ENCODE measurements around the gene KRTAP10-3.

DNA sequence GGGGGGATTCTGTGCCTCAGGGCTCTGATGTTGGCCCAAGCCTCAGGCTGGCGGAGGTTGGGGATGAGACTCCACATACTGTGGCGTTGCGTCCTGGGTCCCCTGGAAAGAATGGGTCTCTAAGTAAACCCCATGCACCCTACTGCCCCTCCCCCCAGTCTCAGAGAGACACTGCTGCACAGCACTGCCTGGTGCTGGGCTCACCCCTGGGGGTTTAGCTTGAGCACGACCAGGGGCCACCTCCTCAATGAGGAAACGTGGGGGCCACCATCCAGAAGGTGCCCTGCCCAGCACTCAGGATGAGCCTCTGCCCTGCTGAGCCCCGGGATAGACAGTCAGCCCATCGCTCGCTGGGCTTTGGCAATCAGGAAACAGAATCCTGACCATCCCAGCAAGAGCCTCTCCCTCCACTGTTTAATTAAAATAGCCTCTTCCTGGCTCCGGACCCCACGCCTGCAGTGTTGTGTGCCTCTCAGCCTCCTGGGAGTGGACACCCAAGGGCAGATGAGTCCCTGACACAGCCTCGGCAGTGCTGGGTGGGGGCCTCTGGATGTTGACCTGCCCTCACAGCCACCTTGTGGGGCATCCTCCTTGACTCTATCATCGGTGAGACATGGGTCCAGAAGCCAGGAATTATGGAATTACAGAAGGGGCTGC is 11.4 kb upstream of the KRTAP10-3 start:
- TF ChIP-seq YY1 (tag by site-specific recombination; IDR thresholded peaks at IDR 0.05) (no peak), ZNF24 (tag by site-specific recombination; IDR thresholded peaks at IDR 0.05) (no peak), ZNF664 (tag by site-specific recombination; IDR thresholded peaks at IDR 0.05) (no peak), ZNF302 (tag by site-specific recombination; IDR thresholded peaks at IDR 0.05; ENCODE audit: low read depth) (no peak)
- TF ChIP-seq, protein P1, sequence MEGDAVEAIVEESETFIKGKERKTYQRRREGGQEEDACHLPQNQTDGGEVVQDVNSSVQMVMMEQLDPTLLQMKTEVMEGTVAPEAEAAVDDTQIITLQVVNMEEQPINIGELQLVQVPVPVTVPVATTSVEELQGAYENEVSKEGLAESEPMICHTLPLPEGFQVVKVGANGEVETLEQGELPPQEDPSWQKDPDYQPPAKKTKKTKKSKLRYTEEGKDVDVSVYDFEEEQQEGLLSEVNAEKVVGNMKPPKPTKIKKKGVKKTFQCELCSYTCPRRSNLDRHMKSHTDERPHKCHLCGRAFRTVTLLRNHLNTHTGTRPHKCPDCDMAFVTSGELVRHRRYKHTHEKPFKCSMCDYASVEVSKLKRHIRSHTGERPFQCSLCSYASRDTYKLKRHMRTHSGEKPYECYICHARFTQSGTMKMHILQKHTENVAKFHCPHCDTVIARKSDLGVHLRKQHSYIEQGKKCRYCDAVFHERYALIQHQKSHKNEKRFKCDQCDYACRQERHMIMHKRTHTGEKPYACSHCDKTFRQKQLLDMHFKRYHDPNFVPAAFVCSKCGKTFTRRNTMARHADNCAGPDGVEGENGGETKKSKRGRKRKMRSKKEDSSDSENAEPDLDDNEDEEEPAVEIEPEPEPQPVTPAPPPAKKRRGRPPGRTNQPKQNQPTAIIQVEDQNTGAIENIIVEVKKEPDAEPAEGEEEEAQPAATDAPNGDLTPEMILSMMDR (tag by site-specific recombination; IDR thresholded peaks at IDR 0.05) = no peak
- TF ChIP-seq, protein P2, sequence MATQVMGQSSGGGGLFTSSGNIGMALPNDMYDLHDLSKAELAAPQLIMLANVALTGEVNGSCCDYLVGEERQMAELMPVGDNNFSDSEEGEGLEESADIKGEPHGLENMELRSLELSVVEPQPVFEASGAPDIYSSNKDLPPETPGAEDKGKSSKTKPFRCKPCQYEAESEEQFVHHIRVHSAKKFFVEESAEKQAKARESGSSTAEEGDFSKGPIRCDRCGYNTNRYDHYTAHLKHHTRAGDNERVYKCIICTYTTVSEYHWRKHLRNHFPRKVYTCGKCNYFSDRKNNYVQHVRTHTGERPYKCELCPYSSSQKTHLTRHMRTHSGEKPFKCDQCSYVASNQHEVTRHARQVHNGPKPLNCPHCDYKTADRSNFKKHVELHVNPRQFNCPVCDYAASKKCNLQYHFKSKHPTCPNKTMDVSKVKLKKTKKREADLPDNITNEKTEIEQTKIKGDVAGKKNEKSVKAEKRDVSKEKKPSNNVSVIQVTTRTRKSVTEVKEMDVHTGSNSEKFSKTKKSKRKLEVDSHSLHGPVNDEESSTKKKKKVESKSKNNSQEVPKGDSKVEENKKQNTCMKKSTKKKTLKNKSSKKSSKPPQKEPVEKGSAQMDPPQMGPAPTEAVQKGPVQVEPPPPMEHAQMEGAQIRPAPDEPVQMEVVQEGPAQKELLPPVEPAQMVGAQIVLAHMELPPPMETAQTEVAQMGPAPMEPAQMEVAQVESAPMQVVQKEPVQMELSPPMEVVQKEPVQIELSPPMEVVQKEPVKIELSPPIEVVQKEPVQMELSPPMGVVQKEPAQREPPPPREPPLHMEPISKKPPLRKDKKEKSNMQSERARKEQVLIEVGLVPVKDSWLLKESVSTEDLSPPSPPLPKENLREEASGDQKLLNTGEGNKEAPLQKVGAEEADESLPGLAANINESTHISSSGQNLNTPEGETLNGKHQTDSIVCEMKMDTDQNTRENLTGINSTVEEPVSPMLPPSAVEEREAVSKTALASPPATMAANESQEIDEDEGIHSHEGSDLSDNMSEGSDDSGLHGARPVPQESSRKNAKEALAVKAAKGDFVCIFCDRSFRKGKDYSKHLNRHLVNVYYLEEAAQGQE (tag by site-specific recombination; IDR thresholded peaks at IDR 0.05) = no peak
